HL-60 (cell line): ENCODE measurements around the gene ARHGAP33.

Experiments
- CTCF ChIP-seq: IDR thresholded peaks from one replicate; pipeline ENCODE4 v1.5.1; 2011; ENCODE audit warnings: low read length, control low read depth, inconsistent platforms; ENCODE audit not compliant: insufficient read depth
- GABPA ChIP-seq: IDR thresholded peaks from 2 replicates; pipeline ENCODE4 v1.6.1; 2012; ENCODE audit warnings: low read depth
- POLR2AphosphoS5 ChIP-seq: IDR thresholded peaks from 2 replicates; pipeline ENCODE4 v1.6.1; 2012; ENCODE audit warnings: low read depth

DNA sequence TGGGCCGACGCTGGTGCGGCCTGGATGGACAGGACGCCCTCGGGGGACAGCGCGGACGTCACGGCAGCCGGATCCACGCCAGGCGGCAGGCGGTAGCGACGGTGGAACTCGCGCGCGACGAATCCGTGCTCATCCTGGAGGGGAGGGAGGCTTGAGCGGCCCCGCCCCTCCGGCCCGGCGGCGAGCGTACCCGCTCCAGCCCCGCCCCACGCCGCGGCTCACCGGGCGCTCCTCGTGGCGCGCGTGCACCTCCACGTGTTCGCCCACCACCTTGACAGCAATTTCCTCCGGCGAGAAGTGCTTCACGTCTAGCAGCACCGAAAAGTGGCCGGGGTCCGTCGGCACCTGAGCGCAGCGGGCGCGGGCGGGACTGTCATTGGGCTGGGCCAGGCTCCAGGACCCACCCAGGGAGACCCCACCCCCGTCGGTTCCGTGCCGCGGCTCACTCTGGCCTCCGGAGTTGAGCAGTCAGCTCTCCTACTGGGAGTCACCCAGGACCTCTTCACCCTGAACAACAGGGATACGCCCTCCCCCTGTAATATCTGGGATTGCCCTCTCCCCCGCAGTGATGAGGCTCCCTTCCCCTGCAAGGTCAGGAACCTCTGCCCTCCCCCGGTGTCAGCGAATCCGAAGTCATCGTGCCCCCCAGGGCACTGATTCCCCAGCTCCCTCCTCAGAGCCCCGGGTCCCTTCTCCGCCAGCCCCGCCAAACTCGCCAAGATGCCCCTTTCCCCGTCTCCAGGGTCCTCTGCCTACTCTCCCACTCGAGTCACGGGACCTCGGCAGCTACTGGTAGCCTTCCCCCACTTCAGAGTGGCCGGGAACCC is 19.6 kb upstream of the ARHGAP33 start:
- TF ChIP-seq CTCF (no peak), POLR2AphosphoS5 (no peak), GABPA (no peak)
